GM12865 (cell line): ENCODE results near the gene FBXW11.

Source experiments
- DNase-seq: peaks from one replicate; pipeline ENCODE4 v3.0.0; 2010; ENCODE audit warnings: low read depth
- H3K4me3 ChIP-seq: 2 replicates; pipeline ENCODE4 v1.5.1; 2011; ENCODE audit warnings: mild to moderate bottlenecking, low read depth, low read length, control low read depth
- TF ChIP-seq, protein P1 (sequence below): IDR thresholded peaks from 2 replicates; pipeline ENCODE4 v1.5.1; 2011; ENCODE audit warnings: low read length, control low read depth, low read depth, inconsistent platforms; ENCODE audit not compliant: insufficient read depth; ENCODE audit errors: missing control alignments

Gene FBXW11

GRCh38 chr5:171966964-171967363 lies 39.5 kb downstream of the FBXW11 start:
- no peak overlapping the region for H3K4me3 ChIP-seq
- DNase-seq: no peak
- TF ChIP-seq, protein P1, sequence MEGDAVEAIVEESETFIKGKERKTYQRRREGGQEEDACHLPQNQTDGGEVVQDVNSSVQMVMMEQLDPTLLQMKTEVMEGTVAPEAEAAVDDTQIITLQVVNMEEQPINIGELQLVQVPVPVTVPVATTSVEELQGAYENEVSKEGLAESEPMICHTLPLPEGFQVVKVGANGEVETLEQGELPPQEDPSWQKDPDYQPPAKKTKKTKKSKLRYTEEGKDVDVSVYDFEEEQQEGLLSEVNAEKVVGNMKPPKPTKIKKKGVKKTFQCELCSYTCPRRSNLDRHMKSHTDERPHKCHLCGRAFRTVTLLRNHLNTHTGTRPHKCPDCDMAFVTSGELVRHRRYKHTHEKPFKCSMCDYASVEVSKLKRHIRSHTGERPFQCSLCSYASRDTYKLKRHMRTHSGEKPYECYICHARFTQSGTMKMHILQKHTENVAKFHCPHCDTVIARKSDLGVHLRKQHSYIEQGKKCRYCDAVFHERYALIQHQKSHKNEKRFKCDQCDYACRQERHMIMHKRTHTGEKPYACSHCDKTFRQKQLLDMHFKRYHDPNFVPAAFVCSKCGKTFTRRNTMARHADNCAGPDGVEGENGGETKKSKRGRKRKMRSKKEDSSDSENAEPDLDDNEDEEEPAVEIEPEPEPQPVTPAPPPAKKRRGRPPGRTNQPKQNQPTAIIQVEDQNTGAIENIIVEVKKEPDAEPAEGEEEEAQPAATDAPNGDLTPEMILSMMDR: no peak

GRCh38 chr5:171966270-171966669 lies 40.2 kb downstream of the FBXW11 start:
- TF ChIP-seq, protein P1: no peak
- no peak for DNase-seq
- H3K4me3 ChIP-seq: no peak overlapping the region

GRCh38 chr5:171965745-171966144 lies 40.7 kb downstream of the FBXW11 start:
- H3K4me3 ChIP-seq: no peak overlapping the region
- TF ChIP-seq, protein P1: no peak
- no peak for DNase-seq

DNA sequence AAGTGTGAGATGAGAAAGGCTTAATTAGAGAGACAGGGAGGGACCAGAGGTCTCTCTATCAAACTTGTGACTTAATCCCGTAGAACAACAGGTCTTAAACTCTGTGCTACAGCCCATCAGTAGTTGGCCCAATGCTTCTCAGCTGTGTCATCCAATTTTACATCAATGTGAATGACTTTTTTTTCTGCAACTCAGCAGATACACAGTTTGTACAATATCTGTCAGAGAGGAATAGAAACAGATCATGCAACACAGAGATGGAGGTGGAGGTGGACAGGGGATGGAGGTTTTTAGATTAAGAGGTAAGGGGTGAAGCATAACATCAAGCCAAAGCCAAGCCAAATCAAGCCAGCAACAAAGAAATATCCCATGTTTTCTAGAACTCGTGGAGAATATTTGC lies 43.0 kb downstream of the FBXW11 start:
- no peak overlapping the region for H3K4me3 ChIP-seq
- no peak for DNase-seq
- TF ChIP-seq, protein P1: no peak

GRCh38 chr5:171961117-171961516 lies 45.3 kb downstream of the FBXW11 start:
- peak; percentile 81 for DNase-seq
- no peak overlapping the region for H3K4me3 ChIP-seq
- TF ChIP-seq, protein P1: no peak

DNA sequence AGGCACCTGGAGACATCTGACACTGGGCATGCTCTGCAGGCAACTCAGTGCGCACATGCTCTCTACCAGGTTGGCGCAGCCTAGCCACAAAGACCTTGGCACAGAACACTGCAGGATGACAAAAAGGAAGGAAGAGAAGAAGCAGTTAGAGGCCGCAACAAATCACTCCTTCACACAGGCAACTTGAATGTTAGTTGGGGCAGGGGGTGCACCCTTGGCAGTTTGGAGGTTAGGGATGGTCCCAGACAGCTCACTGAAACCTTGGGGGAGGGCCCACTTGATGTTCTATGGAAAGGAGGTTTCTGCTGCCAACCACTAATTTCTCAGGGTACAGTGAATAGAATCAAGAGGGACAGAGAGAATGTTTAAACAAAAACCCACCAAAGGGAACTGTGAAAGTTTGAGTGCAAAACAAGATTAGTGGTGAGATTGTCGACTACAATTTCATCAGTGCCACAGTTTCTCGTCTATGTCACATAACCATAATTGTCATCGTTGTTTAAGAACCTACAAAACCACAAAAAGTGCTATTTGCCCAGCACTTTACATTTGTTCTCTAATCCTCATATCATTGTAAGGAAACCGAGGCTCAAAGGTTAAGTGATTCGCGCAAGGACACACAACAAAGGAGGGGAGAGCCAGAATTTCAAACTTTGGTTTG lies 48.7 kb downstream of the FBXW11 start:
- DNase-seq: peak; percentile 46
- TF ChIP-seq, protein P1: no peak
- no peak overlapping the region for H3K4me3 ChIP-seq
